WTC11 (cell line): ENCODE data around the gene ACSL1.

Experiments
- FOXK1 ChIP-seq: sonication (generic); formaldehyde crosslinking; IDR thresholded peaks from 2 replicates; pipeline ENCODE4 v1.8.0; 2022; ENCODE audit warnings: mild to moderate bottlenecking, moderate library complexity, missing genetic modification reagents
- ZNF121 ChIP-seq: sonication (generic); formaldehyde crosslinking; IDR thresholded peaks from 2 replicates; pipeline ENCODE4 v1.8.0; 2023; ENCODE audit warnings: missing genetic modification reagents

GRCh38 chr4:184863916-184864315, 38.1 kb upstream of the ACSL1 start:
- TF ChIP-seq ZNF121 (CRISPR knock-in tag) (no peak), FOXK1 (CRISPR knock-in tag) (no peak)
